ENCODE measurements around the gene ARFGAP3.

Gene ARFGAP3

DNA sequence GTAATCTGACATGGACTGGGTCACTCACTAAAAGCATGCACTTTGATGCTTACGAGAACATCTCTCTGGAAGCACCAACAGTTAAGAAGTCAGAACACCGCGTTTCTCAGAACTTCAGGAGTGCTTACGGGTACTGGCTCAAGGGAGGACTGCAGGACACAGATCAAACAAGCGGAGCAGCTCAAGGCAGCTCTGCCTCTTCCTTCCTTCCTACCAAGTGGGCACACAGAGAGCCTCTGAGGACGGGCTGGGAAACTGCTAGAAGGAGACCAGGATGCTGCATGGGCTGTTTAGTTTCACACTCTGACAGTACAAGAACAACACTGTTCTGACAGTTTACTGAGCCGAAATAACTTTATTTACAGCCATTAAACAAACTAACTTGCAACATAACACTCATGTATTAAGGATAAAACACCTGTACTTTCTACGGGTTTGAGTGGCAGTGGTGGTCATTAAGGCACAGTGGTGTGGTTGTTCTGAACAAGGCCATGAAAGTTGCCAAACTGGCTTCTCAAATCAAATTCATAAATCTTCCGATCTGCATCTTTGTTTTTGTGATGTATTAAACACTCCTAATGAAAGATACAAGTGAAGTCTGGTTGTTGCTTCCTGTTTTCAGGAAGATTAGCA, 37.5 kb downstream of the ARFGAP3 start:
- no peak for DNase-seq (ENCODE audit: low read depth, low spot score)

DNA sequence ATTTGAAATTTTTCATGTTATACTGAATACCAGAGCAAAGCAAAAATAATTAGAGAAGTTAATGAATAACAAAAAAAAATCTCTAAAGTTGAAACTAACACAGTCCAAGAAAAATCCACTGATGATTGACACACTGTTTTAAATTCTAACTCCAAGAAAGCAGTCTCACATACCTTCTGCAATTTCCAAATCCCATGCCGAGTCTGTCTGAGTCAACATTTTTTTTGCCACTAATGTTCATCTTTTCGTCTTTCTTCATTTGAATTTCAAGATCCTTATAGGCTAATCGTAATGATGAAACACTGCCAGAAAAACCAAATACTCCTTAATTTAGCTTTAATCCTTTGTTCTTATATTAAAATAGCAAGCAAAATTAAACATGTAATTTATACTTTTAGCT, 39.5 kb downstream of the ARFGAP3 start:
- no peak for DNase-seq (ENCODE audit: low read depth, low spot score)

DNA sequence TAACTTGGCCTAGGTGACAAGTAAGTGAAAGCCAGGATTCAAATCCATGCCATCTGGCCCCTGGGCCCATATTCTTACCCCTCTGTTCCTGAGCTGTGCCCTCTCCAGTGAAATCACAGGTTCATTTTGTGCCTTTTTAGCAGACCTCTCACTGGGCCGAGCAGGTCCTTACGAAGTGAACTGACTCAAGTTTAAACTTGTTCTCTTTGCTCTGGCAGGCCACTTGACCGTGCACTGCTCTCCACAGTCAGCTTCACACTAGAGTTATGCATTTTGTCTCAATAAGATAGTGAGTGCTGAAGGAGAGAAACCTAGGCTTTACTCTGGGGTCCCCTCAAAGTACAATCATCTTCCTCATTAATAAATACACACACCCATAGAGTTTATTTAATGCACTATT, 40.7 kb downstream of the ARFGAP3 start:
- no peak for DNase-seq (ENCODE audit: low read depth, low spot score)

DNA sequence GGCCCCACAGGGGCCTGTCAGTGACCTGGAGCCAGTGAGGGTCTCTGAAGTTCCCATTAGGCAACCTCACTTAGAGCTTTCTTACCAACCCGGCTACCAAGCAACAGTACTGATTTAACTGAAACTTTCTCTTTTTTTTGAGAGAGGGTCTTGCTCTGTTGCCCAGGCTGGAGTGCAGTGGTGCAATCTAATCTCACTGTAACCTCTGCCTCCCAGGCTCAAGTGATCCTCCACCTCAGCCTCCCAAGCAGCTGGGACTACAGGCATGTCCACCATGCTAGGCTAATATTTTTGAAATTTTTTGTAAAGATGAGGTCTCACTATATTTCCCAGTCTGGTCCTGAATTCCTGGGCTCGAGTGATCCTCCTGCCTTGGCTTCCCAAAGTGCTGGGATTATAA, 42.5 kb downstream of the ARFGAP3 start:
- no peak for DNase-seq (ENCODE audit: low read depth, low spot score)

DNA sequence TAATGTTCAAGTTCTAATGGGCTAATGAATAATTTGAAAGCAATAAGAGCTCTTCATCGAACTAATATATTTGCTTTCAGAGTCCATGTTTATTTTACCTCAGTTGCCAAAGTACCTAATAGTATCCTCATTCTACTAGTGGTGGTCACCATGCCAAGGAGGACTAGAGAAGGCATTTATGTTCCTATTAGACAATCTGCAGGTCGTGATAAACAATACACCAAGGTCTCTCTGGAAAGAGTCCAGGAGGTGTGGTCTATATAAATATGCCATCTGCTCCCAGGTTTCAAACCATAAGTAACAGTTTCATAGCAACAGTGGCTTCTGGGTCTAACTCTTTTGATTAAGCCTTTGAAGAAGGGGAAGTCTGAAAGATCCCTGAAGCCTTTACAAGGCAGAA, 42.9 kb downstream of the ARFGAP3 start:
- no peak for DNase-seq (ENCODE audit: low read depth, low spot score)

DNA sequence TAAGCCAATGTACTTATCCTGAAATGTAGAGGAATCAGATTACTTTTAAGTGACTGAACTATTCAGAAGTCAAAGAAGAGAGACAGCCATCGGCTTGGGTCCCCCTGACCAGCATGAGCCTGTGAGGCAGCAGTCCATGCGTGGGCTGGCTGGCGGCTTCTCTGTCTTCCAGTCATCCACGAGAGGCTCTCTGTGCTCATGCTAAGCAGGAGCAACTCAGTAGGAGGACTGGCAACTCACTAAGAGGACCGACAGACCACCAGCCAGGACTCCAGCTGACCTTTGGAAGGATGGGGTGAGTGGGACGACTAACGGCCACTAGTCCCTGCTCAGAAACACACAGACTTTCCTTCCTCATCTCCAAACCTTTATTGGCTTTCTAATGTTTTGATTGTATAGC, 43.6 kb downstream of the ARFGAP3 start:
- DNase-seq (ENCODE audit: low read depth, low spot score): no peak

DNA sequence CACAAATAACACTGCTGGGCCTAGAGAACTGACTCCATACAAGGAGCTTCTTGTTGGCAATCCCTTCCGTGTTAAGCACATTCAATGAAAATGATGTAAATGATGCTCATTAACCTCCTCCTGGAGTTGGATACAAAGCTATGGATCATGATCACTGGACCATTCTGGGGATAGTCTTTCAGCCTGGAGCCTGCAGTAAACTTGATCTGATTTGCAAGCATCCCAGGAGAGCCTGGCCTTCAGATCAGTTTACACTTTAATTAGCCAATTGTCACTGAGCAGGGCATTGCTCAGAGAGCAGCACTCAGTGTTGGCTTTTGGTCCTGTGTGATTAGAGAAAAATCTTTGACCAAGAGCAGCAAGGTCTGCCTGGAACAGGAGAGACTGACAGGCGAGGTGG, 45.6 kb downstream of the ARFGAP3 start:
- no peak for DNase-seq (ENCODE audit: low read depth, low spot score)

DNA sequence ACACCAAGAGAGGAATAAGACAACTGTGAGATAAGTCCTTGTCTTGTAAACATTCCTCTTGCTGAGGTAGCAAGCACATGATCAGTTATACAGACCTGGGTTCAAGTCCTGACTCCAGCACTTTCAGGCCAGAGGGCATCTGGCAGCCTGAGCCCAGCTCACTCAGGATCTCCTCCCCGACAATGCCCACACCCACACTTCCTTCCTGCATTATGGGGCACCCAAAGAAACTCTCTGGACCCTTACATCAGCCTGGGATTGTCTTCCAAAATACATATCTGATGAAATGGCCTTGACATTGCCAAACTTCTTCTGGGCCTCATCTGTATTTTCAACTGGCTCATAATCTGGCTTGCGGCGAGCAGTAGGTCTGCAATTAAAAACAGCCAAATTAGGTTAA, 48.6 kb downstream of the ARFGAP3 start:
- DNase-seq (ENCODE audit: low read depth, low spot score): no peak

DNA sequence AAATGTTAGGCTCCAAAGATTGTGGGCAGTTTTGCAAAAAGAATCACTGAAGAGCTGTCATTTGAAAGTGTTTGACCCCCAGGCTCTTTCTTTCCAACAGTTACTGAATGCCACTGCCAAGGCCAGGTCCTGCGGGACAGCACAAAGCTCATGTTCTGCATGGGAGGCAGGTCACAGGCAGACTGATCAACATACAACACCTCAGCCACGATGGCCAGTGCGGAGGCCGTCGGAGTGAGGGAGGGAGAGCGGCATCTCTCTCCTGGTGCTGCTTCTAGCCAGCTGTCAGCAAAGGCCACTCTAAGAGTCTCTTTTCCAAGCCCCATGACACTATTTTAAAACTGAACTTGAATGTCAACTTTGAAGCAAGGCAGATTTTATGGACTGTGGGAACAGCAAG, 49.9 kb downstream of the ARFGAP3 start:
- DNase-seq (ENCODE audit: low read depth, low spot score): no peak

DNA sequence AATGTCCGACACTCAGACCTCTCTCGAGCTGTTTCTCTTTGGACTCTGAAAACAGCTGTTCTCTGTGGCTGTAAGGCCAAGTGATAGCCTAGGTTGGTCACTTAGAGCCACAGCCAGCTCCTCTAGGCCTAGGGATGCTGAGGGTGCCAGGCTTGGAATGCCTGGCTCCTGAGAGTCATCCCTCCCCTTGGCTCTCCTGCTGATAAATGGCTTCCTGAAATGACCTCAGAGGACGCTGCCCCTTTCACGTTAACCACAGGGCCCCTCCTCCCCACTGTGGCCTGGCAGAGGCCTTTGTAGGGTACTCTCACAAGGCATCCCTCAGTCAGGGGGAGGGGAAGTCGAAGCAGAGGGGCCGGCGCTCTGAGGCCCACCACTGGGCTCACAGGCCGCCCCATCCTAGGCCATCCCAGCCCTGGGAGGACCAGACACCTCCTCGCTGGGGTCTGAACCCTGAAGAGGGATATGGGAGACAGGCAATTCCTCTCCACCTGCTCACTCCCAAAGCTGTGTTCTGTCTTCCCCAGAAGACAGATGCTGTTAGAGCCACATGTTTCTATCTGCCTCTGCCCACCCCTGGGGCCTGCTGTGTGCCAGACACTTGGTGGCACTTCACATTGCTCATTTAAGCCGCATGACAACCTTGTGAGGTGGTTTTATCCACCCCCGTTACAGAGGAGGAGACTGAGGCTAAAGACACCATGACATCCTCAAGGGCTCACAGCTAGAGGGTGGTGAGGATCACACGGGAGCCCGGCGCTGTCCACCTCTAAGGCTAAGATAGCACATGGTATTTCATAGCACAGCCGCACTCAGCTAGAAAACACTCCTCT, 50.9 kb downstream of the ARFGAP3 start:
- DNase-seq (ENCODE audit: low read depth, low spot score): no peak

DNA sequence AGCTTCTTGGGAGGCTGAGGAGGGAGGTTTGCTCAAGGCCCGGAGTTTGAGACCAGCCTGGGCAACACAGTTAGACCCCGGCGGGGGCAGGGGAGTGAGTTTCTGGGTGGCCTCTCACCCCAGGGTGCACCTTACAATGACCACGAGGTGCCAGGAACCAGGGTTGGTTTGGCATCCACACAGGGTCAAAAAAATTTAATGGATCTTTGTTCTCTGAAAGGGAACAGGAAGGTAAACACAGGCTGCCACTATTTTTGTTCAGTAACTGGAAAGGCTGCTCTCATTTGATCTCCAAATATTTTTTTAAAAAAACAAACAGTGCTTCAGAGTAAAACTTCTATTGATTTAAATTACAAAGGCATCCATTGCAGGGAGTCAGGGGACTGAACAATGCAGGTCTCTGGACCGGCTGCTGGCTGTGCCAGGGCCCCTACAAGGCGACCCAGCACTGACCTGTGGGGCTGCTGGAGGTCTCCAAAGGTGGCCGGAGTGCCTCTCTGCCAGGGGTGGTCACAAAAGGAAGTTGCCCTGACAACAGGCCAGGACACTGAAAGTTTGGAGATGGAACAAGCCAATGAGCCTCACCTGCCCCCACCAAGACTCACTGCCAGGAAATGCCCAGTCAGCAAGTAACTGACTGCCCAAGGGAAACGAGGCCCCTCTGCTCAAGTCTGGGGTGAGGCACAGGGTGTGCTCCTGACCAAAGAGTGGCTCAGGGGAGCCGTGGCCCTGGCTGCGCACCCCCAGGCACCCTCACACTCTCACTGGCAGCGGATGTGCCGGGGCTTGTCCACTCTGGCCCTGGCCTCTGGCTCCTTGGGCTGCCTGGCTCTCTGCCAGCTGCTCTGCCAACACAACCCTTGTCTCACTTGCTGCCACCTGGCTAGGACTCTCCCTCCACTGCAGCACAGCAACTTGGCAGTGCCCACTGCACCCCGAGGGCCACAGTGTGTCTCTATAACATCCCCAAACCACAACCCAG, 51.8 kb downstream of the ARFGAP3 start:
- no peak for DNase-seq (ENCODE audit: low read depth, low spot score)

DNA sequence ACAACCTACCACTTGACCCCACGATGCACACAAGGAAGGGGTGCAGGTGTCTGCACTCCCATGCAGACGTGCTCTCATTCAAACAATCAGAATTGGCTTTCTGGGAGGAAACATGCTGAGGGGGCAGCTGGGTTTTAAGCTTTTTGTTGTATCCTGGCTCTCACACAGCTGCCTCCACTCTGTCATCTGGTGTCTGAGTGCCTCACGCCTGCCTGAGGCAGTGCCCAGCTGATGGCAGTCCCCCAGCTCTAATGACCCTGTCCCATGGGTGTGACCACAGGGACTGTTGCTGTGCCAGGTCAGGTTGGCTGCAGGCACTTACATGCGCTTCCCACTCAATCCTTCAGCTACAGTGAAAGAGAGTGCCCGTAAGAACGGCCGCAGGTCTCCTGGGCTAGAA, 53.7 kb downstream of the ARFGAP3 start:
- DNase-seq (ENCODE audit: low read depth, low spot score): no peak

DNA sequence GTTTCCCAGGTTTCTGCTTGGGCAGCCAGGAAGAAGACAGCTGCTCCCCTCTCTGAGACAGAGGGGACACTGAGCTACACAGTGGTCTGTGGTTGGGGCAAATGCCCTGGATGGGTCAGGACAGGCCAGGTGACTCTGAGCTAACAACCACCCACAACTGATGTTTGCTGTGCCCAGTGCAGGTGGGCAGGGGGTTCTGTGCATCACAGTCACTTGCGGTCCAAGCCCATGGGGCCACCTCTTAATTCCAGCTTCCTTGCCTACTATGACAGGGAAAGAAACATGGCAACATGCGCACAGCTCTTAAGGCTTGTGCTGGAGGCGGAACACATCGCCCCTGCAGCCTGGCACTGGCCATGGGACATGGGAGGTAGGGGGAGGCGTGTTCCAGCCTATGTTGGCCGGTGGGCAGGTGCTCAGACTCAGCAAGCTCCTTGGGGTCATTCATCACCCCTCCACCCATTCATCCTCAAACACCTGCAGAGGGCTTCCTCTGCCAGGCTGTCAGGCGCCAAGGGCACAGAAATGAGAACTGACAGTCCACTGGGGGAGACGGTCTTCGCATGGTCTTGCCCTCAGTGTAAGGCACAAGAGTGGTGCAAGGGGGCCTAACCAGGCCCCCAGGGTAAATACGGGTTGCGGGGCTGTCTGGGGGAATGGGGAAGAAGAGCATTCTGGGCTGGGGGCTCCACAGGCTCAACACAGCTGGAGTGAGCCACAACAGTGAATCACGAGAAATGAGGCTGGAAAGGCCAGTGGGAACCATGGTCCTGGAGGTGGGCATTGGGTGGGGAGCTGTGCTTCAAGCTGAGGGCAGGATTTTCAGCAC, 55.6 kb downstream of the ARFGAP3 start:
- no peak for DNase-seq (ENCODE audit: low read depth, low spot score)

DNA sequence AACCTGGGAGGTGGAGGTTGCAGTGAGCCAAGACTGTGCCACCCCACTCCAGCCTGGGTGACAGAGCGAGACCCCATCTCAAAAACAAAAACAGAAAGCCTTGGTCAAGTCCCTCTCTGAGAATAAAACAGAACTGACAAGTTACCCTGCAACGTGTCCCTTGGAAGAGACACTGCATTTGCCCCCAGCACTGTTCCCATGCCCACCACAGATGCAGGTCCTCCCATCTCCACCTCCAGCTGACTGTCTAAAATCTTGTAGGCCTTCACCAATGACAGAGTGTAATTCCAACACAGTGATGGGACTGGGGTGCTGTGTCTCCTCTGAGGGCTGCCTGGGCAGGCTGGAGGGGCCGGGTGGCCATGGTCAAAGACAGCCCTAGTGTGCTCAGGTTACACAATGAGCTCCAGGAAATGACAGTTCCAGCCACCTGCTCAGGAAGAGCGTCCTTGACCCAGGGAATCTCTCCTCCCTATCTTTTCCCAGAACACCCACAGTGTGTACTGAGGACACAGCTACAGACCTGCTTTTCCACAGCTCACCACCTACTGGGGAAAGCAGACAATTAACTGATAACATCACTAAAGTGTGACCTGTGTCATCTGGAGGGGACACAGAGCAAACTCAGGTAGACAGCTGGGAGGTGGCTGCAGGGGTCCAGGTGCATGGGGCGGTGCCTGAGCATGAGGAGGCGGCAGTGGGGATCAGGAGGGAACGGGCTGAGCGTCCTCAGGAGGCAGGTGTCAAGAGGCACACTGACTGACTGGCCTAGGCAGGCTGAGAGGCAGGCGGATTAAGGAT, 56.4 kb downstream of the ARFGAP3 start:
- DNase-seq (ENCODE audit: low read depth, low spot score): no peak

DNA sequence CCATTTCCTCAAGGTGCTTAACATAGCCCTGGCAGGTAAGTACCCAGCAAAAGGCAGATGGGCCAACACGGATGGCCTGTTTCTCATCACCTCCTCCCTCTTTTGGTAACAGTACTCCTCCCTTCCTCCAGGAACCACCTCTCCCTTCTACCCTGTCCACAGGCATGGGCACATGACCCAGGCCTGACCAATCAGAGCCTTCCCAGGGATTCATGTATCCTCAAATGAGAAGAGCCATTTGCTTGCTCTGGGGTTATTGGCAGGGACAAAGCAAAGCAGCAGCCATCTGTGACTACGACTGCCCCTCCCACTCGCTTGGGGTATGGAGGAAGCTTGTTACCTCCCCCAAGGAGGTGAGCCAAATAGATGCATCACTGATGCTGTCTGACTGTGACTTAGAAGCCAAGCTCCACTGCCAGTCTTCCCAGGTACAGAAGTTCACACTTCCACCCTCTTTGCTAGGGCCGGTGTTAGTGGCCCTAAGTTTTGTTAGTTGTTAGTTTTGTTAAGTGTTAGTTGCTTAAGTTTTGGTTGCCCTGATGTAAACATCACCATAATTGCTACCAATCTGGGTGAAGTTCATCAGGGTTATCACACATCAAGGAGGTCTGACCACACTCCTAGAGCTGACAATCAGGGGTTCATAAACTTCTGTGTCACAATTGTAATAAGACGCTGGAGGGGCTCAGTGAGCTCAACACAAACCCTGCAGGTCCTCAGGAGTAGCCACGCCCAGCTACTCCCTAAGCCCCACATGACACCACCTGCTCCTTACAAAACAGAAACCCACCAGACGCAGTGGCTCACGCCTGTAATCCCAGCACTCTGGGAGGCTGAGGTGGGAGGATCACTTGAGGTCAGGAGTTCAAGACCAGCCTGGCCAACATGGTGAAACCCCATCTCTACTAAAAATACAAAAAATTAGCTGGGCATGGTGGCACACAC, 57.3 kb downstream of the ARFGAP3 start:
- no peak for DNase-seq (ENCODE audit: low read depth, low spot score)

DNA sequence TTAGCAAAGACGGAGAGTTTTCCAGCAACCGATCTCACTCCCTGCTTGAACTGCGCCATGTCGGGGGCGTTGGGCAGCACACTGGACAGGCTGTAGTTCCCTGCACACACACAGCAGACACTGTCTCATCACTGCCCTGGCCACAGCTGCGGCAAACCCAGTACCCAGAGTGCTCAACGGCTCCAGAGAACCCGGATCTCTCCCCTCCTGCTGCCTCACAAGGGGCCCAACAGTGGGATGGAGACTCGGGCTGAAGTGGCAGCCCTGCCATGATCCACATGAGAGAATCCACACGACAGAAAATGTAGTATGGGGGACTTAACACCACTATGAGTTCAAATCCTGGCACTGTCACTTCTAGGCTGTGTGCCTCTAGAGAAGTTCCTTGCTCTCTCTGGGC, 58.0 kb downstream of the ARFGAP3 start:
- no peak for DNase-seq (ENCODE audit: low read depth, low spot score)

DNA sequence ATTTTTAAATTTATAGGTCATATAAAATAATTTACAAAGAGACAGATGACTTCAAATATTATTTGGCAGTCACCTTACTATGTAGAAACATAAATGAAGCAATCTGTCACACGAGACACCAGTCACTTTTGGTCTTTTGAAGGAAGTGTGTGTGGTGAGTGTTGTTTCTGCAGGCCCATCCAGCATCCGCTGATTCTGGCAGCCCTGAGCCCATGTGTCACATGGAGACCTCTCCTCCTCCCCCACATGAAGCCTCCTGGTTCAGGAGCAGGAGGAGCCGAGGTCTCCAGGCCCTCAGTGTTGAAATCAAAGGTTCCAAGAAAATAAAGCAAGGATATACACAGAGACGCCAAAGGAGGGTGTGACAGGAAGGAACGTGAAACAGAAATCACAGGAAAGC, 60.1 kb downstream of the ARFGAP3 start:
- DNase-seq (ENCODE audit: low read depth, low spot score): no peak

DNA sequence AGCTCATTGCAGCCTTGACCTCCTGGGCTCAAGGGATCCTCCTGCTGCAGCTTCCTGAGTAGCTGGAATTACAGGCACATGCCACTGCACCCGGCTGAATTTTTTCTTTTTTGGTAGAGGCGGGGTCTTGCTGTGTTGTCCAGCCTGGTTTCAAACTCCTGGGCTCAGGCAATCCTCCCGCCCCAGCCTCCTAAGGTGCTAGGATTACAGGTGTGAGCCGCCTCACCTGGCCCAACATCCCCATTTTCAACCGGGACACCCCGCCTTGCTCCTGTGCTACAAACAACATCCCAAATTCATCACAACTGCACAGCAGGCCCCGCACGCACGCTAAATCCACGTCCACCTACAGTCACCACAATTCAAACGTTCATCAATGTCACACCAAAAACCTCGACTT, 61.0 kb downstream of the ARFGAP3 start:
- DNase-seq (ENCODE audit: low read depth, low spot score): no peak
